Measurements from ENCODE around the gene SART3. TPM values are rescaled to one million over a fixed set of nuclear protein-coding genes. Genes with fewer than 3 reads are reported as not detected.

Gene SART3
- total RNA-seq, 1 experiment from 2014 or later, result 108 TPM

GRCh38 chr12:108584456-108585065 lies 23.6 kb upstream of the SART3 start:
- Histone ChIP-seq H3K4me3 (ENCODE audit: low read length) (no peak overlapping the region), H3K4me2 (ENCODE audit: low read depth, low read length, poor library complexity, severe bottlenecking) (no peak overlapping the region), H3K27ac (ENCODE audit: low read length) (no peak overlapping the region), H3K4me1 (ENCODE audit: low read length) (no peaks in the 10 kb centered on the region), H2AFZ (ENCODE audit: low read length) (no peak overlapping the region), H4K20me1 (ENCODE audit: insufficient read depth, low read depth, low read length) (no peaks in the 10 kb centered on the region), H3K79me2 (ENCODE audit: low read length) (no peaks in the 10 kb centered on the region), H3K27me3 (ENCODE audit: low read length) (no peaks in the 10 kb centered on the region), H3K36me3 (ENCODE audit: insufficient read depth, low read length) (no peaks in the 10 kb centered on the region), H3K9me2 (replicated peaks; ENCODE audit: insufficient read depth, low read length) (no peaks in the 10 kb centered on the region), H3K9me3 (ENCODE audit: low read length) (no peaks in the 10 kb centered on the region), H3K9ac (ENCODE audit: low read length) (no peak overlapping the region)
- no peak for DNase-seq

GRCh38 chr12:108583991-108584390 lies 23.0 kb upstream of the SART3 start:
- no peaks in the 10 kb centered on the region for H3K9me2 ChIP-seq (replicated peaks; ENCODE audit: insufficient read depth, low read length)
- H3K27me3 ChIP-seq (ENCODE audit: low read length), result no peaks in the 10 kb centered on the region
- no peak overlapping the region for H2AFZ ChIP-seq (ENCODE audit: low read length)
- H3K79me2 ChIP-seq (ENCODE audit: low read length), result no peaks in the 10 kb centered on the region
- H3K36me3 ChIP-seq (ENCODE audit: insufficient read depth, low read length), result no peaks in the 10 kb centered on the region
- no peaks in the 10 kb centered on the region for H3K9me3 ChIP-seq (ENCODE audit: low read length)
- H4K20me1 ChIP-seq (ENCODE audit: insufficient read depth, low read depth, low read length), result no peaks in the 10 kb centered on the region
- no peak overlapping the region for H3K4me2 ChIP-seq (ENCODE audit: low read depth, low read length, poor library complexity, severe bottlenecking)
- no peak overlapping the region for H3K27ac ChIP-seq (ENCODE audit: low read length)
- no peaks in the 10 kb centered on the region for H3K4me1 ChIP-seq (ENCODE audit: low read length)
- H3K4me3 ChIP-seq (ENCODE audit: low read length), result no peak overlapping the region
- H3K9ac ChIP-seq (ENCODE audit: low read length), result no peak overlapping the region
- no peak for DNase-seq

- Histone ChIP-seq H3K27ac (ENCODE audit: low read length) (no peak overlapping the region), H2AFZ (ENCODE audit: low read length) (no peak overlapping the region), H3K4me1 (ENCODE audit: low read length) (no peaks in the 10 kb centered on the region), H3K9me2 (replicated peaks; ENCODE audit: insufficient read depth, low read length) (no peaks in the 10 kb centered on the region), H3K36me3 (ENCODE audit: insufficient read depth, low read length) (no peaks in the 10 kb centered on the region), H3K4me3 (ENCODE audit: low read length) (no peak overlapping the region), H3K27me3 (ENCODE audit: low read length) (no peaks in the 10 kb centered on the region), H3K79me2 (ENCODE audit: low read length) (no peaks in the 10 kb centered on the region), H3K9me3 (ENCODE audit: low read length) (no peaks in the 10 kb centered on the region), H3K4me2 (ENCODE audit: low read depth, low read length, poor library complexity, severe bottlenecking) (no peak overlapping the region), H3K9ac (ENCODE audit: low read length) (no peak overlapping the region), H4K20me1 (ENCODE audit: insufficient read depth, low read depth, low read length) (no peaks in the 10 kb centered on the region)
- no peak for DNase-seq
These were observed 22.2 kb upstream of the SART3 start for GRCh38 chr12:108582978-108583770.

- Histone ChIP-seq H3K9me3 (ENCODE audit: low read length) (no peaks in the 10 kb centered on the region), H3K27ac (ENCODE audit: low read length) (no peak overlapping the region), H2AFZ (ENCODE audit: low read length) (no peak overlapping the region), H3K36me3 (ENCODE audit: insufficient read depth, low read length) (no peaks in the 10 kb centered on the region), H3K4me3 (ENCODE audit: low read length) (no peak overlapping the region), H3K4me2 (ENCODE audit: low read depth, low read length, poor library complexity, severe bottlenecking) (no peak overlapping the region), H3K79me2 (ENCODE audit: low read length) (no peaks in the 10 kb centered on the region), H3K9me2 (replicated peaks; ENCODE audit: insufficient read depth, low read length) (no peaks in the 10 kb centered on the region), H3K4me1 (ENCODE audit: low read length) (no peaks in the 10 kb centered on the region), H3K9ac (ENCODE audit: low read length) (no peak overlapping the region), H3K27me3 (ENCODE audit: low read length) (no peaks in the 10 kb centered on the region), H4K20me1 (ENCODE audit: insufficient read depth, low read depth, low read length) (no peaks in the 10 kb centered on the region)
- no peak for DNase-seq
These were observed 21.5 kb upstream of the SART3 start for GRCh38 chr12:108582509-108582908.

GRCh38 chr12:108581311-108582227 lies 20.6 kb upstream of the SART3 start:
- Histone ChIP-seq H3K36me3 (ENCODE audit: insufficient read depth, low read length) (no peaks in the 10 kb centered on the region), H3K27ac (ENCODE audit: low read length) (no peak overlapping the region), H3K27me3 (ENCODE audit: low read length) (no peaks in the 10 kb centered on the region), H3K4me2 (ENCODE audit: low read depth, low read length, poor library complexity, severe bottlenecking) (no peak overlapping the region), H3K4me1 (ENCODE audit: low read length) (no peaks in the 10 kb centered on the region), H3K9ac (ENCODE audit: low read length) (no peak overlapping the region), H3K4me3 (ENCODE audit: low read length) (no peak overlapping the region), H3K79me2 (ENCODE audit: low read length) (no peaks in the 10 kb centered on the region), H4K20me1 (ENCODE audit: insufficient read depth, low read depth, low read length) (no peaks in the 10 kb centered on the region), H3K9me3 (ENCODE audit: low read length) (no peaks in the 10 kb centered on the region), H3K9me2 (replicated peaks; ENCODE audit: insufficient read depth, low read length) (no peaks in the 10 kb centered on the region), H2AFZ (ENCODE audit: low read length) (no peak overlapping the region)
- DNase-seq, result no peak

- H3K27ac ChIP-seq (ENCODE audit: low read length), result no peak overlapping the region
These were observed 19.6 kb upstream of the SART3 start for GRCh38 chr12:108580531-108580930.

GRCh38 chr12:108578813-108579212 lies 17.8 kb upstream of the SART3 start:
- Histone ChIP-seq H3K27me3 (ENCODE audit: low read length) (no peaks in the 10 kb centered on the region), H3K36me3 (ENCODE audit: insufficient read depth, low read length) (no peaks in the 10 kb centered on the region), H4K20me1 (ENCODE audit: insufficient read depth, low read depth, low read length) (no peaks in the 10 kb centered on the region), H3K4me1 (ENCODE audit: low read length) (no peaks in the 10 kb centered on the region), H2AFZ (ENCODE audit: low read length) (no peak overlapping the region), H3K4me3 (ENCODE audit: low read length) (no peak overlapping the region), H3K4me2 (ENCODE audit: low read depth, low read length, poor library complexity, severe bottlenecking) (no peak overlapping the region), H3K79me2 (ENCODE audit: low read length) (no peaks in the 10 kb centered on the region), H3K9ac (ENCODE audit: low read length) (no peak overlapping the region), H3K9me3 (ENCODE audit: low read length) (no peaks in the 10 kb centered on the region), H3K27ac (ENCODE audit: low read length) (no peak overlapping the region), H3K9me2 (replicated peaks; ENCODE audit: insufficient read depth, low read length) (no peaks in the 10 kb centered on the region)
- no peak for DNase-seq

More at GRCh38 chr12:108580531-108580930, 19.6 kb upstream of the SART3 start:
- Histone ChIP-seq H3K9me3 (ENCODE audit: low read length) (no peaks in the 10 kb centered on the region), H3K4me1 (ENCODE audit: low read length) (no peaks in the 10 kb centered on the region), H3K9me2 (replicated peaks; ENCODE audit: insufficient read depth, low read length) (no peaks in the 10 kb centered on the region), H2AFZ (ENCODE audit: low read length) (no peak overlapping the region), H4K20me1 (ENCODE audit: insufficient read depth, low read depth, low read length) (no peaks in the 10 kb centered on the region), H3K79me2 (ENCODE audit: low read length) (no peaks in the 10 kb centered on the region), H3K36me3 (ENCODE audit: insufficient read depth, low read length) (no peaks in the 10 kb centered on the region), H3K27me3 (ENCODE audit: low read length) (no peaks in the 10 kb centered on the region), H3K9ac (ENCODE audit: low read length) (no peak overlapping the region), H3K4me3 (ENCODE audit: low read length) (no peak overlapping the region), H3K4me2 (ENCODE audit: low read depth, low read length, poor library complexity, severe bottlenecking) (no peak overlapping the region)
- no peak for DNase-seq

- Histone ChIP-seq H3K27ac (ENCODE audit: low read length) (no peak overlapping the region), H3K4me1 (ENCODE audit: low read length) (peaks cover 4% of the 10 kb centered on the region), H3K9me2 (replicated peaks; ENCODE audit: insufficient read depth, low read length) (no peaks in the 10 kb centered on the region), H4K20me1 (ENCODE audit: insufficient read depth, low read depth, low read length) (no peaks in the 10 kb centered on the region), H3K4me3 (ENCODE audit: low read length) (no peak overlapping the region), H2AFZ (ENCODE audit: low read length) (no peak overlapping the region), H3K4me2 (ENCODE audit: low read depth, low read length, poor library complexity, severe bottlenecking) (no peak overlapping the region), H3K9ac (ENCODE audit: low read length) (no peak overlapping the region), H3K27me3 (ENCODE audit: low read length) (no peaks in the 10 kb centered on the region), H3K36me3 (ENCODE audit: insufficient read depth, low read length) (no peaks in the 10 kb centered on the region), H3K79me2 (ENCODE audit: low read length) (no peaks in the 10 kb centered on the region), H3K9me3 (ENCODE audit: low read length) (no peaks in the 10 kb centered on the region)
- DNase-seq, result no peak
These were observed 17.3 kb upstream of the SART3 start for GRCh38 chr12:108578264-108578663.

Data from Karpas-422 (cell line).